ENCODE measurements around the gene IMMT. TPM values are rescaled to one million over a fixed set of nuclear protein-coding genes. Genes with fewer than 3 reads are reported as not detected.

Gene IMMT
- total and polyA plus RNA-seq, 2 of the 8 experiments (the other 6 are each of a cell fraction or from before 2014, with no cell fraction given): 37.7 to 103 TPM

DNA sequence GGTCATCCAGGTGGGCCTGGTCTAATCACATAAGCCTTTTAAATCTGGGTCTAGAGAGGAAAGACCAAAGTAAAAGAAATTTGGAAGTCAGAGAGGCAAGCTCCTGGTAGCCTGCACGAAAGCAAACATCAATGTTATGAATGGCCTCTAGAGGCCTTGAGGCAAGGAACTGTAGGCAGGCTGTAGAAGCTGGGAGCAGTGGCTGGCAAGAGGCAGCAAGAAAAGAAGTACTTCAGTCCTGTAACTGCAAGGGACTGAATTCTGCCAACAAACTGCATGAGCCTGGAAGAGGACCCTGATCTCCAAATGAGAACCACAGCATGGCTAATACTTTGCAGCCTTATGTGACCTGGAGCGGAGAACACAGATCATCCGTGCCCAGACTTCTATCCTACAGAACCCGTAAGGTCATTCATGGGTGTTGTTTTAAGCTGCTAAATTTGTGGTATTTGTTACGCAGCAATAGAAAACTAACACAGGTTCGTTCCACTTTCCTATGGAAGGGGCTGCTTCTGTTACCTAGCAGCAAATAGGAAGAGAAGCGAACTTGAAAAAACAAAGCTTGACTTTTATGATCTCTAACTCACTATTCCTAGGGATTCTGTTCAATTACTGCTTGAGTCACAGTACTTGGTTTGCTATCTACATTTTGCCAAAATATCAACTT lies 1.2 kb downstream of the IMMT start:
- peaks cover 4% of the 10 kb centered on the region for H3K23me2 ChIP-seq (ENCODE audit: low read depth, low read length)
- no peaks in the 10 kb centered on the region for H3K27me3 ChIP-seq (replicated peaks in 1 of 4; ENCODE audit: control insufficient read depth in 3 of 4, extremely low read depth in 1 of 4, insufficient read depth in 3 of 4, low read length in 3 of 4)
- peaks cover 0 to 4% (median 2%) of the 10 kb centered on the region in 4 experiments; a peak in 1 of 8 replicates for H3K36me3 ChIP-seq (ENCODE audit: control insufficient read depth in 2 of 4, insufficient read depth in 4 of 4, low read length in 3 of 4)
- DNase-seq (ENCODE audit: low read depth in 1 of 2, low spot score in 2 of 2) (no peak), FAIRE-seq (no peak)
- POLR2A ChIA-PET (ENCODE audit: partially characterized antibody): interaction anchor here (1.0 to 3.3 kb wide), 3 partner anchors 9 to 165 kb away, joined by 3 to 22 read pairs (median 3); no protein-coding TSS in a partner anchor
- H3K14ac ChIP-seq (ENCODE audit: insufficient read length): no peak overlapping the region
- H3K4ac ChIP-seq (replicated peaks; ENCODE audit: insufficient read length, low read depth, low read length): no peak overlapping the region
- H2AFZ ChIP-seq (ENCODE audit: low read length): no peak overlapping the region
- peak overlapping the region in 2 of 4 experiments; percentile 9 to 45; a peak in 2 of 7 replicates for H3K9ac ChIP-seq (replicated peaks in 1 of 4; ENCODE audit: extremely low read depth in 1 of 4, low read depth in 3 of 4, low read length in 3 of 4)
- TF ChIP-seq TEAD4 (IDR thresholded peaks at IDR 0.05; ENCODE audit: low read depth, low read length) (no peak), JUND (IDR thresholded peaks at IDR 0.05; ENCODE audit: low read length) (no peak)
- no peak overlapping the region for H2BK15ac ChIP-seq (ENCODE audit: low read length)
- H2BK120ac ChIP-seq (replicated peaks; ENCODE audit: low read depth, low read length): no peak overlapping the region
- H4K5ac ChIP-seq (ENCODE audit: insufficient read length, low read depth, low read length): no peak overlapping the region
- CTCF ChIA-PET (ENCODE audit: partially characterized antibody): interaction anchor here (0.7 to 1.4 kb wide), 3 partner anchors 10 to 20 kb away, joined by 3 read pairs; no protein-coding TSS in a partner anchor
- H2BK5ac ChIP-seq (ENCODE audit: low read depth, low read length): no peak overlapping the region
- no peak overlapping the region for H2BK12ac ChIP-seq (ENCODE audit: low read depth, low read length)
- peaks cover 7% of the 10 kb centered on the region; the same call in 1 of the 2 replicates for H3K79me1 ChIP-seq (ENCODE audit: low read depth, low read length)
- H3K4me2 ChIP-seq (ENCODE audit: insufficient read depth in 1 of 2, low read depth in 2 of 2, low read length in 2 of 2): peak overlapping the region; percentile 82 to 99
- H2AK5ac ChIP-seq (ENCODE audit: low read depth, low read length): no peak overlapping the region
- H3K23ac ChIP-seq (ENCODE audit: insufficient read length): no peak overlapping the region
- no peak overlapping the region for H4K91ac ChIP-seq (replicated peaks; ENCODE audit: insufficient read length, low read length)
- WGBS, 2 experiments (ENCODE audit: extremely low coverage in 1 of 2, insufficient coverage in 1 of 2, insufficient read length in 1 of 2, insufficient replicate concordance in 2 of 2, low coverage in 1 of 2, low lambda C conversion rate in 2 of 2, missing lambda C conversion rate in 1 of 2): 85% methylated on average over 7 of the region's 7 CpGs; no CpG with 5 or more reads in 1 of the 2 experiments
- no peak overlapping the region for H3K27ac ChIP-seq (ENCODE audit: low read depth, low read length)
- H4K8ac ChIP-seq (ENCODE audit: extremely low read depth, insufficient read depth, low read length): no peak overlapping the region
- no peak overlapping the region for H3K18ac ChIP-seq (ENCODE audit: extremely low read depth, low read length)
- peaks cover 0 to 2% of the 10 kb centered on the region in 2 experiments for H4K20me1 ChIP-seq (replicated peaks in 1 of 2; ENCODE audit: control insufficient read depth in 1 of 2, insufficient read depth in 2 of 2, low read length in 2 of 2)
- no peak overlapping the region for H3K56ac ChIP-seq (replicated peaks; ENCODE audit: insufficient read length, low read depth, low read length)
- H2BK20ac ChIP-seq (ENCODE audit: low read length): no peak overlapping the region
- H3K4me1 ChIP-seq (replicated peaks in 1 of 4; ENCODE audit: control insufficient read depth in 3 of 4, insufficient read depth in 4 of 4, low read length in 3 of 4): peaks cover 0 to 4% (median under 1%) of the 10 kb centered on the region in 4 experiments; a peak in 1 of 7 replicates
- H3K4me3 ChIP-seq (ENCODE audit: extremely low read depth in 1 of 4, insufficient read depth in 2 of 4, low read depth in 3 of 4, low read length in 4 of 4): peak overlapping the region; percentile 64 to 96 (median 87)
- H3K79me2 ChIP-seq (ENCODE audit: control insufficient read depth in 1 of 2, insufficient read depth in 2 of 2, low read length in 2 of 2): peaks cover 28 to 55% of the 10 kb centered on the region in 2 experiments
- no peaks in the 10 kb centered on the region for H3K9me3 ChIP-seq (ENCODE audit: insufficient read depth in 2 of 2, low read depth in 1 of 2, low read length in 1 of 2)

All from H1 (cell line).